H1 (cell line): ENCODE measurements around the gene KCNIP3. TPM values are rescaled to one million over a fixed set of nuclear protein-coding genes. Genes with fewer than 3 reads are reported as not detected.

Experiments used
- KDM1A ChIP-seq: fragments of 200-600, 300-600 bp; sonication (generic); IDR thresholded peaks from 2 replicates; pipeline ENCODE4 v1.7.1; 2016; ENCODE audit warnings: mild to moderate bottlenecking, low read length, borderline replicate concordance
- polyA plus RNA-seq, 7 experiments: library from polyadenylated mRNA; depleted of rRNA in 3 of 7; stranded (reverse) in 5 of 7; unstranded in 2 of 7; fragments of >200 nt in 5 of 7; fragments of 200-250 nt in 2 of 7; gene quantifications; 1 replicate in 5 of 7; 2 replicates in 1 of 7; 4 replicates in 1 of 7; pipeline versions ENCODE4 v1.2.1 to v1.2.3, GENCODE V29; 2011 to 2013; ENCODE audit warnings: missing spikeins in 2 of 7, mixed read lengths in 2 of 7
- total RNA-seq: library from RNA; stranded (reverse); fragmentation: NEBNext Ultra II Directional; extraction: Animal tissue kit (Norgen Biotek cat#: 25700); gene quantifications from 2 replicates; pipeline ENCODE4 v1.2.1, GENCODE V29; 2021

KCNIP3 gene
- total and polyA plus RNA-seq, 2 of the 8 experiments (the other 6 are each of a cell fraction or from before 2014, with no cell fraction given) = 0.33 to 1.9 TPM

- TF ChIP-seq KDM1A = no peak
Observed at GRCh38 chr2:95284886-95285541, 12.1 kb upstream of the KCNIP3 start (continued).
